SK-N-MC (cell line): ENCODE measurements around the gene NUMB.

Experiments
- FOXP2 ChIP-seq: optimal IDR thresholded peaks from 2 replicates; pipeline ENCODE3; 2011; ENCODE audit warnings: mild to moderate bottlenecking, moderate library complexity; ENCODE audit not compliant: insufficient read depth; ENCODE audit errors: extremely low read length, control extremely low read depth
- POLR2AphosphoS5 ChIP-seq: IDR thresholded peaks from 2 replicates; pipeline ENCODE4 v1.6.1; 2012; ENCODE audit warnings: mild to moderate bottlenecking, low read depth, low read length, borderline replicate concordance

DNA sequence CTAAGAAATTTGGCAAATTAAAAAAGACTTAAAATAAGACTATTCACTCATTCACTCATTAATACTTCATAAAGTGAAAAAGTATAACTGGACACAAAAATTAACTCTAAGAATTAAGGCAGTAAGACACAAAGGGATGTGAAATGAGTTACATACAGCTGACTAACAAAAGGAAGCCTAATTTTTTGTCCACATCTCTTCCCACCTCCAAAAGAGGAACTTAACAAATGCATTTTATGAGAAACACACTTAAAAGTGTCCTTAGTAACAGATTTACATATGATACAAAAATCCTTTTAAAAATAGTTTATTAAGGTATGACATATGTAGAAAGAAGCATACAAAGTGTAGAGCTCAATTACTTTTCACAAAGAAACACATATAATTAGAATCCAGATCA is 88.9 kb downstream of the NUMB start:
- TF ChIP-seq POLR2AphosphoS5 (no peak), FOXP2 (no peak)
